HepG2 (cell line): Measurements from ENCODE around the gene BRAT1. TPM values are rescaled to one million over a fixed set of nuclear protein-coding genes. Genes with fewer than 3 reads are reported as not detected.

Source experiments
- ARNT2 ChIP-seq: sonication (generic); formaldehyde crosslinking; IDR thresholded peaks from 2 replicates; pipeline ENCODE4 v1.8.0; 2022; ENCODE audit warnings: mild to moderate bottlenecking, low read depth, missing genetic modification reagents, moderate library complexity
- HES4 ChIP-seq: sonication (generic); formaldehyde crosslinking; IDR thresholded peaks from 2 replicates; pipeline ENCODE4 v1.9.0; 2021; ENCODE audit warnings: mild to moderate bottlenecking, missing genetic modification reagents, borderline replicate concordance
- HMG20A ChIP-seq: IDR thresholded peaks from 2 replicates; pipeline ENCODE4 v1.6.1; 2016; ENCODE audit warnings: borderline replicate concordance
- KAT8 ChIP-seq: IDR thresholded peaks from 2 replicates; pipeline ENCODE4 v1.6.1; 2016; ENCODE audit warnings: missing genetic modification reagents, missing compliant biosample characterization
- MTA1 ChIP-seq: sonication (generic); formaldehyde crosslinking; IDR thresholded peaks from 2 replicates; pipeline ENCODE4 v1.4.0; 2020; ENCODE audit warnings: missing genetic modification reagents, mild to moderate bottlenecking, borderline replicate concordance
- SNAPC2 ChIP-seq: sonication (generic); formaldehyde crosslinking; IDR thresholded peaks from 2 replicates; pipeline ENCODE4 v1.8.1; 2022; ENCODE audit warnings: mild to moderate bottlenecking, missing genetic modification reagents
- SRF ChIP-seq: IDR thresholded peaks from 2 replicates; pipeline ENCODE4 v1.6.1; 2011; ENCODE audit warnings: mild to moderate bottlenecking, low read depth, low read length, moderate library complexity
- SRY ChIP-seq: sonication (generic); formaldehyde crosslinking; IDR thresholded peaks from 2 replicates; pipeline ENCODE4 v1.8.0; 2022; ENCODE audit warnings: mild to moderate bottlenecking, missing genetic modification reagents
- TBP ChIP-seq: sonication (generic); formaldehyde crosslinking; IDR thresholded peaks from 2 replicates; pipeline ENCODE4 v1.5.0; 2020; ENCODE audit warnings: missing genetic modification reagents
- TBX3 ChIP-seq: fragments of 450-650 bp; IDR thresholded peaks from 2 replicates; pipeline ENCODE4 v1.6.1; 2017; ENCODE audit warnings: antibody characterized with exemption, mild to moderate bottlenecking, inconsistent platforms, borderline replicate concordance
- ZC3H4 ChIP-seq: sonication (generic); formaldehyde crosslinking; IDR thresholded peaks from 2 replicates; pipeline ENCODE4 v1.4.0; 2020; ENCODE audit warnings: missing genetic modification reagents, borderline replicate concordance
- ZFP1 ChIP-seq: IDR thresholded peaks from 2 replicates; pipeline ENCODE4 v1.6.1; 2016
- ZNF253 ChIP-seq: sonication (generic); formaldehyde crosslinking; IDR thresholded peaks from 2 replicates; pipeline ENCODE4 v1.8.0; 2022; ENCODE audit warnings: mild to moderate bottlenecking, missing genetic modification reagents, borderline replicate concordance
- ZNF44 ChIP-seq: sonication (generic); formaldehyde crosslinking; IDR thresholded peaks from 2 replicates; pipeline ENCODE4 v1.5.1; 2020; ENCODE audit warnings: mild to moderate bottlenecking, missing genetic modification reagents
- ZNF761 ChIP-seq: sonication (generic); formaldehyde crosslinking; conservative IDR thresholded peaks from 2 replicates; pipeline ENCODE4 v1.4.0; 2020; ENCODE audit warnings: mild to moderate bottlenecking, missing genetic modification reagents
- ZNF839 ChIP-seq: sonication (generic); formaldehyde crosslinking; IDR thresholded peaks from 2 replicates; pipeline ENCODE4 v1.4.0; 2020; ENCODE audit warnings: missing genetic modification reagents, mild to moderate bottlenecking, borderline replicate concordance
- polyA plus RNA-seq, 8 experiments: library from polyadenylated mRNA; depleted of rRNA in 3 of 8; stranded (reverse) in 7 of 8; unstranded in 1 of 8; fragments of >200 nt; fragmentation: Illumina TruSeq in 4 of 8; extraction: Trizol in 4 of 8; gene quantifications; 2 replicates each; pipeline versions ENCODE4 v1.2.1 to v1.2.3, GENCODE V29; 2011 to 2016; ENCODE audit warnings: low read depth in 4 of 8, missing spikeins in 1 of 8, mixed read lengths in 1 of 8; ENCODE audit not compliant: insufficient read depth in 1 of 8
- total RNA-seq, 5 experiments: library from RNA; depleted of rRNA; stranded (reverse); fragments of >200 nt; fragmentation: Illumina TruSeq; extraction: Trizol; gene quantifications; 2 replicates each; pipeline ENCODE4 v1.2.3, GENCODE V29; 2016; ENCODE audit warnings: low read depth in 1 of 5
- TF ChIP-seq, protein P1 (sequence below): sonication (generic); formaldehyde crosslinking; IDR thresholded peaks from 2 replicates; pipeline ENCODE4 v1.5.0; 2020; ENCODE audit warnings: mild to moderate bottlenecking, missing genetic modification reagents
- TF ChIP-seq, protein P2 (sequence below): sonication (generic); formaldehyde crosslinking; IDR thresholded peaks from 2 replicates; pipeline ENCODE4 v1.4.0; 2020; ENCODE audit warnings: missing genetic modification reagents, low read depth, mild to moderate bottlenecking, borderline replicate concordance
- TF ChIP-seq, protein P3 (sequence below): IDR thresholded peaks from 2 replicates; pipeline ENCODE4 v1.6.1; 2016
- TF ChIP-seq, protein P4 (sequence below): IDR thresholded peaks from 2 replicates; pipeline ENCODE4 v1.6.1; 2016; ENCODE audit warnings: low read depth, missing genetic modification reagents, missing compliant biosample characterization

BRAT1 gene
- total and polyA plus RNA-seq, 2 of the 13 experiments (the other 11 are each of a cell fraction or from before 2014, with no cell fraction given), result 10.2 to 20.3 TPM

DNA sequence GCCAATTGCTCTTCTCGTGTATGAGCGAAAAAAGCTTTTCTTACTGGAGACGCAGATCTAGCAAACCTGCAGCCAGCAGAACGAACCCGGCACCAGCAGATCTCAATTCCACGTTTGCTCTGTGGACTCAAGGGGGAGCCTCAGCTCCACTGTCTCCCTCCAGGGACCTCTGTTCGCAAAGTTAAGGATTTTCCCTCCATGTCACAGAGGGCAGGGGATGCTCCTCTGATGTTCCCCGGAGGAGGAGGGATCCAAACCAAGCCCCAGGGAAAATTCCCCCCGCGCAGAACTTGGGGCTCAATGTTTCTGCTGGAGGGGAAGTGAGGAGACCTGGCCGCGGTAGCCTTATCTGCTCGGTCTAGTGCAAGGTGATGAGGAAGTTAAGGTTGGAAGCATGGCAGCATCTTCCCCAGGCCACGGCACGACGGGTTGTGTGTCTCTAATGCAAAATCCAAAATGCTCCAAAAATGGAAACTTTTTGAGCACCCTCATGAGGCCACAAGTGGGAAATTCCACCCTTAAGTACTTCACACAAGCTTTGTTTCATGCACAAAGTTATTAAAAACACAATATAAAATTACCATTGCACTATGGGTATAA lies 12.5 kb upstream of the BRAT1 start (continued):
- TF ChIP-seq, protein P1, sequence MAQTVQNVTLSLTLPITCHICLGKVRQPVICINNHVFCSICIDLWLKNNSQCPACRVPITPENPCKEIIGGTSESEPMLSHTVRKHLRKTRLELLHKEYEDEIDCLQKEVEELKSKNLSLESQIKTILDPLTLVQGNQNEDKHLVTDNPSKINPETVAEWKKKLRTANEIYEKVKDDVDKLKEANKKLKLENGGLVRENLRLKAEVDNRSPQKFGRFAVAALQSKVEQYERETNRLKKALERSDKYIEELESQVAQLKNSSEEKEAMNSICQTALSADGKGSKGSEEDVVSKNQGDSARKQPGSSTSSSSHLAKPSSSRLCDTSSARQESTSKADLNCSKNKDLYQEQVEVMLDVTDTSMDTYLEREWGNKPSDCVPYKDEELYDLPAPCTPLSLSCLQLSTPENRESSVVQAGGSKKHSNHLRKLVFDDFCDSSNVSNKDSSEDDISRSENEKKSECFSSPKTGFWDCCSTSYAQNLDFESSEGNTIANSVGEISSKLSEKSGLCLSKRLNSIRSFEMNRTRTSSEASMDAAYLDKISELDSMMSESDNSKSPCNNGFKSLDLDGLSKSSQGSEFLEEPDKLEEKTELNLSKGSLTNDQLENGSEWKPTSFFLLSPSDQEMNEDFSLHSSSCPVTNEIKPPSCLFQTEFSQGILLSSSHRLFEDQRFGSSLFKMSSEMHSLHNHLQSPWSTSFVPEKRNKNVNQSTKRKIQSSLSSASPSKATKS (CRISPR knock-in tag), result no peak
- TF ChIP-seq KAT8 (CRISPR knock-in tag) (no peak), SRF (no peak), SRY (0 out of 2 replicates have a peak, but pooled peaks have one; percentile 28), ZNF253 (CRISPR knock-in tag) (no peak), ZC3H4 (no peak), ZFP1 (CRISPR knock-in tag) (no peak), ZNF761 (no peak), ZNF44 (CRISPR knock-in tag) (0 out of 2 replicates have a peak, but pooled peaks have one; percentile 12), ZNF839 (CRISPR knock-in tag) (no peak), ARNT2 (CRISPR knock-in tag) (no peak), MTA1 (CRISPR knock-in tag) (no peak), SNAPC2 (CRISPR knock-in tag) (no peak), TBP (CRISPR knock-in tag) (no peak), TBX3 (no peak), HMG20A (CRISPR knock-in tag) (no peak), HES4 (CRISPR knock-in tag) (no peak)
- TF ChIP-seq, protein P2, sequence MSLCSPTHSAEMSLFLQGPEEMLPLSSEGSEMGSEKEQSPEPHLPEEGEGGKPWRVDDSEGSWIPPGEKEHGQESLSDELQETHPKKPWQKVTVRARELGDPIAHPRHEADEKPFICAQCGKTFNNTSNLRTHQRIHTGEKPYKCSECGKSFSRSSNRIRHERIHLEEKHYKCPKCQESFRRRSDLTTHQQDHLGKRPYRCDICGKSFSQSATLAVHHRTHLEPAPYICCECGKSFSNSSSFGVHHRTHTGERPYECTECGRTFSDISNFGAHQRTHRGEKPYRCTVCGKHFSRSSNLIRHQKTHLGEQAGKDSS (CRISPR knock-in tag), result no peak
- TF ChIP-seq, protein P3, sequence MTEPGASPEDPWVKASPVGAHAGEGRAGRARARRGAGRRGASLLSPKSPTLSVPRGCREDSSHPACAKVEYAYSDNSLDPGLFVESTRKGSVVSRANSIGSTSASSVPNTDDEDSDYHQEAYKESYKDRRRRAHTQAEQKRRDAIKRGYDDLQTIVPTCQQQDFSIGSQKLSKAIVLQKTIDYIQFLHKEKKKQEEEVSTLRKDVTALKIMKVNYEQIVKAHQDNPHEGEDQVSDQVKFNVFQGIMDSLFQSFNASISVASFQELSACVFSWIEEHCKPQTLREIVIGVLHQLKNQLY, result no peak
- TF ChIP-seq, protein P4, sequence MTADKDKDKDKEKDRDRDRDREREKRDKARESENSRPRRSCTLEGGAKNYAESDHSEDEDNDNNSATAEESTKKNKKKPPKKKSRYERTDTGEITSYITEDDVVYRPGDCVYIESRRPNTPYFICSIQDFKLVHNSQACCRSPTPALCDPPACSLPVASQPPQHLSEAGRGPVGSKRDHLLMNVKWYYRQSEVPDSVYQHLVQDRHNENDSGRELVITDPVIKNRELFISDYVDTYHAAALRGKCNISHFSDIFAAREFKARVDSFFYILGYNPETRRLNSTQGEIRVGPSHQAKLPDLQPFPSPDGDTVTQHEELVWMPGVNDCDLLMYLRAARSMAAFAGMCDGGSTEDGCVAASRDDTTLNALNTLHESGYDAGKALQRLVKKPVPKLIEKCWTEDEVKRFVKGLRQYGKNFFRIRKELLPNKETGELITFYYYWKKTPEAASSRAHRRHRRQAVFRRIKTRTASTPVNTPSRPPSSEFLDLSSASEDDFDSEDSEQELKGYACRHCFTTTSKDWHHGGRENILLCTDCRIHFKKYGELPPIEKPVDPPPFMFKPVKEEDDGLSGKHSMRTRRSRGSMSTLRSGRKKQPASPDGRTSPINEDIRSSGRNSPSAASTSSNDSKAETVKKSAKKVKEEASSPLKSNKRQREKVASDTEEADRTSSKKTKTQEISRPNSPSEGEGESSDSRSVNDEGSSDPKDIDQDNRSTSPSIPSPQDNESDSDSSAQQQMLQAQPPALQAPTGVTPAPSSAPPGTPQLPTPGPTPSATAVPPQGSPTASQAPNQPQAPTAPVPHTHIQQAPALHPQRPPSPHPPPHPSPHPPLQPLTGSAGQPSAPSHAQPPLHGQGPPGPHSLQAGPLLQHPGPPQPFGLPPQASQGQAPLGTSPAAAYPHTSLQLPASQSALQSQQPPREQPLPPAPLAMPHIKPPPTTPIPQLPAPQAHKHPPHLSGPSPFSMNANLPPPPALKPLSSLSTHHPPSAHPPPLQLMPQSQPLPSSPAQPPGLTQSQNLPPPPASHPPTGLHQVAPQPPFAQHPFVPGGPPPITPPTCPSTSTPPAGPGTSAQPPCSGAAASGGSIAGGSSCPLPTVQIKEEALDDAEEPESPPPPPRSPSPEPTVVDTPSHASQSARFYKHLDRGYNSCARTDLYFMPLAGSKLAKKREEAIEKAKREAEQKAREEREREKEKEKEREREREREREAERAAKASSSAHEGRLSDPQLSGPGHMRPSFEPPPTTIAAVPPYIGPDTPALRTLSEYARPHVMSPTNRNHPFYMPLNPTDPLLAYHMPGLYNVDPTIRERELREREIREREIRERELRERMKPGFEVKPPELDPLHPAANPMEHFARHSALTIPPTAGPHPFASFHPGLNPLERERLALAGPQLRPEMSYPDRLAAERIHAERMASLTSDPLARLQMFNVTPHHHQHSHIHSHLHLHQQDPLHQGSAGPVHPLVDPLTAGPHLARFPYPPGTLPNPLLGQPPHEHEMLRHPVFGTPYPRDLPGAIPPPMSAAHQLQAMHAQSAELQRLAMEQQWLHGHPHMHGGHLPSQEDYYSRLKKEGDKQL (CRISPR knock-in tag), result no peak
